Endometrial microvascular endothelial cells (primary cell): ENCODE measurements around the gene TSHZ2. TPM values are rescaled to one million over a fixed set of nuclear protein-coding genes. Genes with fewer than 3 reads are reported as not detected.
"Not testable (repeated sequence)": the region's sequence is repeated elsewhere in the genome, so short reads cannot be mapped to it uniquely, and the experiment has no call there.

Experiments
- in situ Hi-C: cut with HindIII; loops from 2 replicates; pipeline ENCODE4 v1.10.0; 2017; ENCODE audit warnings: low sequenced_read_pairs, low pct_unique_long_range_greater_than_20kb; ENCODE audit errors: inconsistent ontology term
- total RNA-seq: library from RNA; depleted of rRNA; stranded (reverse); fragments of >200 nt; gene quantifications from one replicate; pipeline ENCODE4 v1.2.3, GENCODE V29; 2015; ENCODE audit errors: inconsistent ontology term

TSHZ2 gene
- total RNA-seq, 1 donor from 2014 or later, result not detected

DNA sequence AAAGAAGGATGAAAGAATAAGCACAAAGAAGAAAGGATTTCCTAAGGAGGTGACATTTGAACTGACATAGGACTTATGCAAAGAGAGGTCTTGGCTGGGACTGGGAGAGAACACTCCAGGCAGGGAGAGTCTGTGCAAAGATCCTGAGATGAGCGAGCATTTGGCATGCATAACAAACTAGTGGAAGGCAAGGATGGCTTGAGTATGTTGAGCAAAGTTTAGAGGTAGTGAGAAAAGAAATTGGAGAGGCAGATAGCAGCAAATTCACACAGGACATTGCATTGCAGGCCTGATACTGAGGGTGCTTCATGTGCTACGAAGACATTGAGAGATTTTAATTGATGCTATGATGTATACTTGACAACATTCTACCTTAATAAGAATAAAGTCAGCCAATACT, 383.6 kb downstream of the TSHZ2 start:
- in situ Hi-C loops, result no loop called here

DNA sequence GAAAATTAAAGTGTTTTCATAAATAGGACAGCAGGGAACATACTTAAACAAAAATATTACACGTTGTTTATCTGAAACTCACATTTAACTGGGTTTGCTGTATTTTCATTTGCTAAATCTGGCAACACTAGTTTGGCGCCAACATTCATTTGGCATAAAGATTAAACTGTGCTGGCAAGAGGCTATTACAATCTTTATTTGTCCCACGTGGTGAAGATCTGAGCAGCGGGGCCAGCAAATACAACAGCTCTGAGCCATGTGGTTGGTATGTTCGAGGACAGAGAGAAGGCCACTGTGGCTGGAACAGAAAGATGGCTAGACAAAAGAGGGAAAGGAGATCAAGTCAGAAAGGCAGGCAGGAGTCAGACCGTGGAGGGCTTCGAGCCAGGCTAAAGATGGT, 387.3 kb downstream of the TSHZ2 start:
- in situ Hi-C loops, result no loop called here

DNA sequence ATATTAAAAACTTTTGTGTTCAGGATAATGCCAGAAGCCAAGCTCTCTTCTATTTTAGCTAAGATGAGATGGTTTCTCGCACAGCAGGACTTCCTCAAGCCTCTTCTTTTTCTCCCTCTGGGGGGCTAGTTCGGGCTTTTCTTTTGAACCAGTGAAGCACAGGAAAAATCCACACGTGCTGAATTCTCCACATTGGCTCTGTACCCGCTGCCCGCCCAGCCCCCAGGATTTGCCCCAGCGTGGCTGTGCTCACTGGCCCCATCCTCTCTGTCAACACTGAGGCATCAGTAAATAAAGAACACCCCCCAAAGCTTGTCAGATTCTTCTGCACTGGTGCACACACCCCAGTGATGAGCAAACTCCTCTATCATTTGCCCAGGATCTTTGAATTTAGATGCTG, 388.7 kb downstream of the TSHZ2 start:
- in situ Hi-C loops, result no loop called here

DNA sequence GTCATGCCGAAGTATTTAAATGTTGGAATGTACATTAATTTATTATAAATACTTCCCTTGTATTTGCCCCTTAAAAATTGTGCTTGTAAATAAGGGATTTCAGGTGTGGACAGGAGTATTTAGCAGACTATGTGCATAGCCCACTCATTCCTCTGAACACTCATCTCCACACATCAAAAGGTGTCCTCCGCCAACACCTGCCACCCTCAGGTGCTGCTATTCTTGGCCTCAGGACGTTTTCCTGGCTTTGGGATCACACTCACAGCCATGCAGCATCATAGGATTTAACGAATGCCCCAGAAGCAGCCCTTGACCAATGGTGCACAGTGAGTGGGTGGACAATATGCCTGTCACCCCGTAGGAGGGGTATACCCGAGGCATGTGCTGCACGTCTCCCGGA, 390.6 kb downstream of the TSHZ2 start:
- in situ Hi-C loops, result no loop called here

DNA sequence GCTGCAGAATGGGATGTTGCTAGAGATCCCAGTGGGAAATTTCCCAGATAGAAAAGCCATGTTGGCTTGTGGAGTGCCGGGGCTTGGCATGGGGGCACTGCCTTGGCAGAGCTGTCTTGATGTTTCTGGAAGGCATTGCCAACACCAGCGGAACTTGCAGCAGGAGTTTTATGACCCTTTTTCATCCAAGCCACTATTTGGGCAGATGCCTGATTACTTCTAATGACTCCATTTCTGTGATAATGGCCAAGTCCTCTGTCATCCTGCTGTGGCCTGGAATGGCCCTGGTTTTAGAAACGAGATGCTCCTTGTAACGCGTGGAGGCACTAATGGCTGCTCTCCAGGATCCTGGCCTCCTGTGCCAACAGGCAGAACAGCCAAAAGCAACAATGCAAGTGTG, 392.5 kb downstream of the TSHZ2 start:
- in situ Hi-C loops, result no loop called here

DNA sequence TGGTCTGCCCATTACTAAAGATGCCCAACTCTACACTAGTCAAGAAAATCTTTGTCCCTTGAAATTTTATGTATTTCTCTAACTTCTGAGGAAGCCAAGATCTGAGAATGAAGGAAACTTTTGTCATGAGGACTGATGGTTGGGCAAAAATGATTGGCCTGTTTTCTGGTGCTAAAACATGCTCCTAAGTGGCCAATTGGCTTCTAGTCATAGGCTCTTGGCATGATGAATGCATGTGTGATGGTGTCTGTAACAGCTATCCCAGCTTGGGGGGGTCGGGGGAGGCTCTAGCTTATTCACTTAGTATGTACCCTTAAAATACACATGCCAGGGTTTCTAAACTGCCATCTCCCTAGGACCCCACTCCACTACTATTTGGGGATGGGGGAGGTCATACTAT, 392.9 kb downstream of the TSHZ2 start:
- in situ Hi-C loops, result no loop called here

DNA sequence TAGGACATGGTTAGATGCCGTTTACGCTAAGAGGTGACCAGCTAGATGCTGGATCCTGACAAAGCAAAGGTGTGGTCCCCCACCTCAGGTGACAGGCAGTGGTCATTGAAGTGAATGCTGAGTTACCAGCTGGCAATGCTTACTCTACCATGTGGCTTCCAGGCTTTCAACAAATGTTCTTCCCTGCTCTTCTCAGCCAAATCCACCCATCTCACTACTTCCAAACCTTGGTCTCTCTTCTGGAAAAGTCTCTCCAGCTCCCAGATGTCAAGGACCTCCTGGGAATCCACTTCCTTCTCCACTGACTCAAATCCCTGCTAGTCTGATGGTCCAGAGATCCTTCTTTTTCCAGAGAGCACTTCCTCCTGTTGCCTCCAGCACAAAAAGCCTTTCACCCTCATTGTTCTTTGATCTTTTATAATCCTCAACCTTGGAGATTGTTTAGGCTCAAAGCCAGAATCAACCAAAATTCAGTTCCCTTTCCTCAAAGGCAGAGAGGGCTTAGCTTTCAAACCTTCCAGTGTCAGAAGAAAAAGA, 393.4 kb downstream of the TSHZ2 start:
- in situ Hi-C loops, result no loop called here

DNA sequence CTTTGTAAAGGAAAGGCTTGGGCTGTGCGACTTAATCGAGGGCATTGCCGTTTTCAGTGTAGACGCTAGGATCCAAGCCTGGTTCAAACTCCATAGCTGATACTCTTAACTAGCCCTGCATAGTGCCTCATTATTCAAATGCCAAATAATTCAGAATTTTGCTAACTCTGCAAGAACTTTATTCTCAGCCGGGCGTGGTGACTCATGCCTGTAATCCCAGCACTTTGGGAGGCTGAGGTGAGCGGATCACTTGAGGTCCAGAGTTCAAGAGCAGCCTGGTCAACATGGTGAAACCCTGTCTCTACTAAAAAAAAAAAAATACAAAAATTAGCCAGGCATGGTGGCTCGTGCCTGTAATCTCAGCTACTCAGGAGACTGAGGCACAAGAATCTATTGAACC, 394.8 kb downstream of the TSHZ2 start:
- in situ Hi-C loops, result not testable (repeated sequence)

DNA sequence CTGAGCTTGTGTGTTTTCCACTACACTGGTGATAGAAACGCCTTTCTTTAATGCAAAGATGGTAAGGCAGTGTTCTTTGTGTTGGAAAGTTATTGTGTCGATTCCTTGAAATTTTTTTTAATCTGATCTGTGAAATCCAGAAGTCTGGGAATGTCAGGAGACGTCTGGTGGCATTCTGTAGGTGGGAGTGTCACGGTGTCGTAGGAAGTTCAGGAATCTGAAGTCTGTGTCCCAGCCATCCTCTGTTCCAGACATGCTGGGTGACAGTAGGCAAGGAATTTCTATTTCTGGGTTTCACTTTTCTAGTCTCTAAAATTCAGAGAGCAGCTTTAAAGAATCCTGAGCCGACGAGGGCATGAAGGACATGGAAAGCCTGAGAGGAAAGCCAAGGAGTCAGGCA, 397.7 kb downstream of the TSHZ2 start:
- in situ Hi-C loops, result no loop called here

DNA sequence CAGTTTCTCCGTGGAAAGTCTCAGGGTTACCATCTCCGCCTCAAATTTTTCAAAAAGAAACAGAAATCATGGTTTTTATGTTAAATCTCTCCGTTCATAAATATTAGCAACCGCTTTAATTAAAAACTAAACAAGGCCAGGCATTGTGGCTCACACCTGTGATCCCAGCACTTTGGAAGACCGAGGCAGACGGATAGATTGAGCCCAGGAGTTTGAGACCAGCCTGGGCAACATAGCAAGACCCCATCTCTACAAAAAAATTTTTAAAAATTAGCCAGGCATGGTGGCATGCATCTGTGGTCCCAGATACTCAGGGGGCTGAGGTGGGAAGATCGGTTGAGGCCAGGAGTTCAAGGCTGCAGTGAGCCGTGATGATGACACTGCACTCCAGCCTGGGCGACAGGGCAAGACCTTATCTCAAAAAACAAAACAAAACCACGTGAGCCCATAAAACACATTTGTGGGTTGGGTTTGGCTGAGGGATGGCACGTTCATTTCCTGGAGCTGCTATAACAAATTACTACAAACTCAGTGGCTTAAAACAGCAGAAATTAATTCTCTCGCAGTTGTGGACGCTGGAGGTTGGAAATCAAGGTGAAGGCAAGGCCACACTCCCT, 398.3 kb downstream of the TSHZ2 start:
- in situ Hi-C loops, result no loop called here

DNA sequence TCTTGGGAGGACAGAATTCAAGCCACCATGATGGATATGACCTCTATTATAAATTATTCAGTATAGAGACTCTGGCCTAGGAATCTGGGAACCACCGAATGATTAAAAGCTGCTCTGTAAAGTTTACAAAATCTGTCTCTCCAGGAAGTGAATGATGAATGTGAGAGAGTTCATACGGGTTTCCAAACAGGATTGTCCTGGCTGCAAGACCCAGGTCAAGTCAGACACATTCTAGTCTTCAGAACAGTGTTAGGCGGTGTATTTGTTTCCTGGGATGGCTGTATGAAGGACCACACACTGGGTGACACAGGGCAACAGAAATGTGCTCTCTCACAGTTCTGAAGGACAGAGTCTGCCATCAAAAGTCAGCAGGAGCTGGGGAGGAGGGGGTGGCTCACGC, 399.1 kb downstream of the TSHZ2 start:
- in situ Hi-C loops, result no loop called here

DNA sequence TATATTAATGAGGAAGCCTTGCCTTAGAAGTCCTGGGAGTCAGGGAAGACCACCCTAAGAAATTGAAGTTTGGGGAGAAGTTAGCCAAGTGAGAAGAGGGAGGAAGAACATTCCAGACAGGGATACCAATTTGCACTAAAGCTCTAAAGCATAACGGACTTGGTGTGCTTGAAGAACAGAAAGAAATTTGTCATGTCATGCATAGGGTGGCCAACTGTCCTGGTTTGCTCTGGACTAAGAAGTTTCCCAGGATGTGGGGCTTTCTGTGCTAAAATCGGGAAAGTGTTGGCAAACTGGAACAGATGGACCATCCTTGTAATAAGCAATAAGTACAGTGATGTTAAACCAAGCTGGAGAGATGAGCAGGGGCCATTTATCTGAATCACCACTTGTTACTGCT, 403.9 kb downstream of the TSHZ2 start:
- in situ Hi-C loops, result no loop called here

DNA sequence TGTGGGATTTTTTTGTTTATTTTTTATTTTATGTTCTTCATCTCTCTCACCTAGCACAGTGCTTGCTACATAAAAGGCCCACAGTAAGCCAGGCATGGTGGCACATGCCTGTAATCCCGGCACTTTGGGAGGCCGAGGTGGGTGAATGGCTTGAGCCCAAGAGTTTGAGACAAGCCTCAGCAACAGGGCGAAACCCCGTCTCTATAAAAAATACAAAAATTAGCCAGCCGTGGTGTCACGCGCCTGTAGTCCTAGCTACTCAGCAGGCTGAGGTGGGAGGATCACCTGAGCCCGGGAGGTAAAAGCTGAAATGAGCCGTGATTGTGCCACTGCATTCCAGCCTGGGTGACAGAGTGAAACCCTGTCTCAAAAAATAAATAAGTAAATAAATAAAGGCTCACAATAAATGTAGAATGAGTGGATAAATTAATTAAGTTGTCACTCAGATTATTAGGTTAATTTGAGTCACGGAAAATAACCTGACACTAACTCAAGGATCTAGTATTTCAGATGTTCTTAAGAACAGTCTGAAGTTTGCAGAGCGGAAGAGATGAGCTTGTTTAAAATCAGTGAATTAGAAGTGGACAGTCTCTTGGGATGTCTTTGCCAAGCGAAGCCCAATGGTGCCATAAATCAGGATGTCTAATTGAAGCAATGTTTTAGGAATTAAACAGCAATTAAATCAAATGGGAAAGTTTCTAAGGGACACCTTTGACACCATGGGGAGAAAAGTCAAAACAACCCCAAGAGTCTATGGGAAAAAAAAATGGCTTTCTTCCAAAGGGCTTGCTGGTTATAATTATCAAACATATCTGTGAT, 407.1 kb downstream of the TSHZ2 start:
- in situ Hi-C loops, result no loop called here

DNA sequence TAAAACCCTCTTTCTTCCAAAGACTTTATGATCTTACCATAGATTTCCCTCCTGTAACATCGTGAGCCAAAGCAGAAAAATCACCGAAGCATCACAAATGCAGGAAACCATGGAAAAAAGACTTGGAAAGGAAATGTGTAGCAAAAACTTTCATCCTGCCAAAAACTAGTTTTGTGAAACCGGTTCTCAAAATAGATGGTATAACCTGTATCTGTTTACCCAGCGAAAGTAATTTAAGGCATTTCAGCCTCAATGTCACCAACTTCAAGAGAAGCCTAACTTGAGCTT, 407.6 kb downstream of the TSHZ2 start:
- in situ Hi-C loops, result no loop called here

DNA sequence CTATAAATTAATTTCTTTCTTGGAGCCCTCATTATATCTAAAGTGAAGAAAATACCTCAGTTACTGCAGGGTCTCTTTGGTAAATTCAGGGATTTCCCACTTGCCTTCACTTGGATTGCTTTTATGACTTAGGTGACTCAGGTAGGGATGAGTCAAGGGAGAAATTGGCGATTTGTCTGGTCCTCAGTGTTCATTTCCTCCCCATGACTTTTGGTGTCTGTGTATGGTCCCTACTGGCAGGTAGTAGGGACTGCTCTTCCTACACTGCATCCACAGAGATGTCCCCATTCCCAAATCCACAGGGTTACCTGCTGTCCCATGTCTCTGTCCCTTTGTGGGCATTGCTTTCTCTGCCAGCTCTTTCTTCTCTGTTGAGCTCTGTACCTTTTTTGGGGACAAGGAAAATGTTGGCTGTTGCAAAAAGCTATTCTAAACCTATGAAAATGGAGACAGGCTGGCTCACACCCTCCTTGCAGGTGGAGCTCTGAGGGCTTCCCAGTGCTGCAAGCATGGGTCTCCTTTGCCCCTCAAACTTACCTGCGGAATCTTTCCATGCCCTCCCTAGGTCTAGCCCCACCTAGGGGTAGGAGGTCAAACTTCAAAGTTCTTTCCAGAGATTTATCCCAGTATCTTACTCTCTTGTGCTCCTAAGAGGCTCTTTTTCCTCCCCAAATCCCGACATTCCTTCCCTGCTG, 409.6 kb downstream of the TSHZ2 start:
- in situ Hi-C loops, result no loop called here

DNA sequence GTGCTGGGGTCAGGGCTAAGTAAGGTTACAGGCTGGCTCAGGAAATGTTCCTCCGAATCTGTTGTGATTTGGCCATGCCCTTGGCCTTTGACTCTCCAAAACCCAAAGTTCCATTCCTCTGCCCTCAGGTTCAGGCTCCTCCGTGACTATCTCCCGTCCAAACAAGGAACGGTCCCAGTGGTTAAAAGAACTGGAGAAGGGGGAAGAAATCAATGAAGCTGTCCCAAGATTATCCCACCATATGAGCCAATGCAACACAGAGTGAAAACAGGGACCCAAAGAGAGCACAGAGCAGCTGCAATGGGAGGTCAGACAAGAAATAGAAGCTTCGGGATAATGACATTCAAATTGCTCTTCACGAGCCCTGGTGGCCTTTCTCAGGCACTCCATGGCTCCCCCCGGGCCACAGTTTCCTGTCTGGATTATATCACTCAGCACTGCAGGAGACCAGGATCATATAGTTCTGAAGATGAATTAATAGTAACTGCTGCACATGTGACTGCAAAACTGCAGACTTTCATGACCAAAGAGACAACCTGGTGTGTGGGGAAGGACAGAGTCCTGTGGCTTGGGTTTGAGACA, 410.2 kb downstream of the TSHZ2 start:
- in situ Hi-C loops, result no loop called here

DNA sequence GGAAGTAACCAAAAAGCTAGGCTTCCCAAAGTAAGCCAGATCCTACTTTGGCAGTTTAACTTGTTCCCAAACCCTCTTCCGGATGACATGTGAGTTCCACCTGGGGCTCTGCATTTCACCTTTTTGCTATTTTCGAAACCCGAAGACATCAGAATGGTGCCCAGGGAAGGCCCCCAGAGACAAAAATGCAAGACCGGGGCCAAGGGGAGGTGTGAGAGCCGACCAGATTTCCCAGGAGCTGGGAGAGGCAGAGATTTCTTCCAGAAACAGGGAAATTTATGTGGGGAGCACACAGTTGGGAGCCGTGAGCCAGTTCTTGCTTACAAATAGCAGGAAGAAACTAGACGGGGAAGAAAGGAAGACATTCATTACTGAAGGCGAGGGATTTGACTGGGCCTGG, 411.8 kb downstream of the TSHZ2 start:
- in situ Hi-C loops, result no loop called here

DNA sequence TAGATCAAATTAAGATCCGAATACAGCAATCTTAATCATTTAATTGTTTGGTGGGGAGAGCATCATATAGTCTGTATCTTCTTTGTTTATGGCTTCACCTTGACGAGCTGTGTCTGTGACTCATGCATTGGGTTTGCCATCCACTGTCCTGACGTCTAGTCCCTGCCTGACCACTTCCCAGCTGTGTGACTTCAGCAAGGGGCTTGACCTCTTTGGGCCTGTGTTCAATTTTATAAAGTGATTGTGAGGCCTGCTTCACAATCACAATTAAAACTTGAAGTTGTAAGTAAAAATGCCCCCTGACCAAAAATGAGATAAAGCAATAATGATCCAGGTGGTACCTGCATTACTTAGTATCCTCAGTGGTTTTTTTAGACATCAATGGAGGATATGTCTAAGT, 412.2 kb downstream of the TSHZ2 start:
- in situ Hi-C loops, result no loop called here

DNA sequence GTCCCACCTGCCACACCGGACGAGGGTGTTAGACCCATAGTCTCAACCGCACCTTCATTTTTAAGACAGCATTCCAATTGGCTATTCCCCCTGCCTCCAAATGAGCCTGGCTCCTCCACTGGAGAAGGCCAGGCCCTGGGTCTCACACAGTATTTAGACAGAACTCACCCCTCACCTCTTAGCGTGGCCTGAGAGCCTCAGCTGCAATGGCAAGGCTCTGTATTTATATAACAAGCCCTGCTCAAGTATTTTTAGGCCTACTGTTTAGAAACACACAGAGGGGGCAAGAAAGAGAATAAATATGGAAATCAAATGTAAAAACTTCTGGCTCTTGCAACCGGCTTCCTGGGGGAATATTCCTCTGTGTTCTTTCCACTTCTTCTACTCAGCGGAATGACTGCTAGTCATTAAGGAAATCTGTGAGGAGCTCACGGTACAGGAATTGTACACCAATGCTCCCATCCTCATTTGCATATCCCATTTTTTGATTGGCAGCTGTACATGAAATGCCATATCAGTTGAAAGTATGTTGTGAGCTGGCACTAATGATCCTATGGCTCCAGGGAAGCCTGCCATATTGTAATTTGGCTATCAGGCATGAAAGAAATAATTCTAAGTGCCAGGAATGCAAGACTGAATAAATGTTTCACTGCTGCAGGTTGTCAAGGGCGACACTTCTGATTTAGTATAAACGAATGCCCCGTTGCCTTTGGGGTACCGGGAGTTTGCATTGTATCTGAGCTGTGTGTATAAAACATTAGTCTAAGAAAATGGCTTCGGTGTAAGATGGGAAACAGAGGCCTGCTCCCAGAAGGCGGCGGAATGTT, 414.0 kb downstream of the TSHZ2 start:
- in situ Hi-C loops, result no loop called here
